A673 (cell line): Measurements from ENCODE around the gene ATXN3. TPM values are rescaled to one million over a fixed set of nuclear protein-coding genes. Genes with fewer than 3 reads are reported as not detected.
A peak's percentile ranks its signal among the peaks of the same experiment; 100 is the strongest.

ENCODE experiments used
- BruUV-seq: library from RNA; stranded (reverse); fragments of 400-500 nt; replicated peaks from 2 replicates; lab custom pipeline; 2021; lab: Mats Ljungman, UMichigan
- CTCF ChIA-PET: fragments of 300-600 bp; sonication (Branson Sonifier 250); formaldehyde crosslinking; loops from one replicate; lab custom pipeline; 2022; ENCODE audit warnings: antibody characterized with exemption; lab: Charles Lee
- POLR2A ChIA-PET: fragments of 300-600 bp; sonication (Branson Sonifier 250); formaldehyde crosslinking; loops from one replicate; lab custom pipeline; 2022; ENCODE audit warnings: antibody characterized with exemption; ENCODE audit not compliant: low non-redundant PET; lab: Charles Lee
- DNase-seq: peaks from one replicate; pipeline ENCODE4 v3.0.0-alpha.2; 2015; ENCODE audit warnings: low spot score
- H3K27ac ChIP-seq: fragments of 200-600 bp; sonication (generic); 2 replicates; pipeline ENCODE4 v1.5.1; 2016; ENCODE audit warnings: mixed run types, low read depth, mild to moderate bottlenecking, mixed read lengths, antibody characterized with exemption, low read length; ENCODE audit not compliant: poor library complexity, severe bottlenecking
- H3K27me3 ChIP-seq: fragments of 200-600 bp; sonication (generic); replicated peaks from 2 replicates; pipeline ENCODE4 v1.6.1; 2017; ENCODE audit warnings: mixed run types, low read depth, mild to moderate bottlenecking, mixed read lengths, antibody characterized with exemption, low read length; ENCODE audit not compliant: insufficient read depth, poor library complexity
- H3K36me3 ChIP-seq: fragments of 200-600 bp; sonication (generic); 2 replicates; pipeline ENCODE4 v1.6.1; 2016; ENCODE audit warnings: mixed run types, mild to moderate bottlenecking, mixed read lengths, antibody characterized with exemption, low read length; ENCODE audit not compliant: insufficient read depth, poor library complexity, severe bottlenecking
- H3K4me1 ChIP-seq: fragments of 200-600 bp; sonication (generic); 2 replicates; pipeline ENCODE4 v1.6.1; 2017; ENCODE audit warnings: mixed run types, mild to moderate bottlenecking, mixed read lengths, antibody characterized with exemption, low read length; ENCODE audit not compliant: insufficient read depth, poor library complexity, severe bottlenecking
- H3K4me3 ChIP-seq: fragments of 200-600 bp; sonication (generic); 2 replicates; pipeline ENCODE4 v1.5.1; 2016; ENCODE audit warnings: low read depth, mixed run types, mild to moderate bottlenecking, mixed read lengths, low read length; ENCODE audit not compliant: poor library complexity, severe bottlenecking
- H3K9me3 ChIP-seq: fragments of 200-600 bp; sonication (generic); 2 replicates; pipeline ENCODE4 v1.6.1; 2016; ENCODE audit warnings: mixed run types, low read depth, mild to moderate bottlenecking, mixed read lengths, antibody characterized with exemption, low read length; ENCODE audit not compliant: poor library complexity, severe bottlenecking
- EZH2 ChIP-seq: fragments of 200-600 bp; sonication (generic); IDR thresholded peaks from 2 replicates; pipeline ENCODE4 v1.6.1; 2017; ENCODE audit warnings: borderline replicate concordance, low read depth, mild to moderate bottlenecking, mixed read lengths, antibody characterized with exemption, low read length; ENCODE audit not compliant: poor library complexity, severe bottlenecking
- intact Hi-C: fragments of 100-400 bp; cut with micrococcal nuclease; formaldehyde crosslinking; loops from one replicate; pipeline ENCODE4 v1.10.0; 2022; ENCODE audit not compliant: unreplicated experiment
- total RNA-seq: library from RNA; stranded (reverse); gene quantifications from 2 replicates; pipeline ENCODE4 v1.2.3, GENCODE V29; 2021
- TF ChIP-seq, protein P1 (sequence below): fragments of 300-800, 200-600 bp; sonication (generic); conservative IDR thresholded peaks from 2 replicates; pipeline ENCODE4 v1.5.1; 2017; ENCODE audit warnings: low read depth, mild to moderate bottlenecking, antibody characterized with exemption, low read length, moderate library complexity, mixed read lengths

ATXN3 gene
- total RNA-seq, 1 experiment from 2014 or later, result 27.3 TPM

DNA sequence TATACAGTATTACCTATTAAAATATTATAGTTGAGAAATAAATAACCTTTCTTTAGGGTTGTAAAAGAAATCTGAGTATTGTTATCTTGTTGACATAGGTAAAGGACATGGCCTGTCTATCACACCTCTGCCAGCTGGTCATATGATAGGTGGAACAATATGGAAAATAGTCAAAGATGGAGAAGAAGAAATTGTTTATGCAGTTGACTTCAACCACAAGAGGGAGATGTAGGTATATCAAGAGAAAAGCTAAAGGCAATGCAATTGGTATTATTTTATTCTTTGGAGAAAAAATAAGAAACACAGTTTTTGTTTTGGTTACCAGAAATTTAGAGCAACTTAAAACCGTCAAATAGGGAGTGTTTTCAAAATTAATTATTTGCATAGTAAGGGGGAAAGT, 28.9 kb upstream of the ATXN3 start:
- H3K4me3 ChIP-seq, result no peak overlapping the region
- ChIA-PET POLR2A (interaction anchor here (0.6 kb wide), 1 partner anchor 18 kb away, joined by 3 read pairs; no protein-coding TSS in a partner anchor), CTCF (interaction anchor here (0.5 to 0.9 kb wide), 2 partner anchors 29 to 457 kb away, joined by 4 to 7 read pairs; partner anchors contain the start of gene ATXN3)
- H3K9me3 ChIP-seq, result no peaks in the 10 kb centered on the region
- intact Hi-C loops, result loop anchor here (5.0 kb wide), 1 partner anchor 547 kb away; no protein-coding TSS in a partner anchor
- H3K4me1 ChIP-seq, result no peaks in the 10 kb centered on the region
- TF ChIP-seq EZH2, result no peak
- TF ChIP-seq, protein P1, sequence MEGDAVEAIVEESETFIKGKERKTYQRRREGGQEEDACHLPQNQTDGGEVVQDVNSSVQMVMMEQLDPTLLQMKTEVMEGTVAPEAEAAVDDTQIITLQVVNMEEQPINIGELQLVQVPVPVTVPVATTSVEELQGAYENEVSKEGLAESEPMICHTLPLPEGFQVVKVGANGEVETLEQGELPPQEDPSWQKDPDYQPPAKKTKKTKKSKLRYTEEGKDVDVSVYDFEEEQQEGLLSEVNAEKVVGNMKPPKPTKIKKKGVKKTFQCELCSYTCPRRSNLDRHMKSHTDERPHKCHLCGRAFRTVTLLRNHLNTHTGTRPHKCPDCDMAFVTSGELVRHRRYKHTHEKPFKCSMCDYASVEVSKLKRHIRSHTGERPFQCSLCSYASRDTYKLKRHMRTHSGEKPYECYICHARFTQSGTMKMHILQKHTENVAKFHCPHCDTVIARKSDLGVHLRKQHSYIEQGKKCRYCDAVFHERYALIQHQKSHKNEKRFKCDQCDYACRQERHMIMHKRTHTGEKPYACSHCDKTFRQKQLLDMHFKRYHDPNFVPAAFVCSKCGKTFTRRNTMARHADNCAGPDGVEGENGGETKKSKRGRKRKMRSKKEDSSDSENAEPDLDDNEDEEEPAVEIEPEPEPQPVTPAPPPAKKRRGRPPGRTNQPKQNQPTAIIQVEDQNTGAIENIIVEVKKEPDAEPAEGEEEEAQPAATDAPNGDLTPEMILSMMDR, result peak; percentile 57
- H3K27me3 ChIP-seq, result no peaks in the 10 kb centered on the region
- no peak overlapping the region for H3K27ac ChIP-seq
- peaks cover 78% of the 10 kb centered on the region for H3K36me3 ChIP-seq
- BruUV-seq, result no TSS peak
- DNase-seq, result peak; percentile 26

DNA sequence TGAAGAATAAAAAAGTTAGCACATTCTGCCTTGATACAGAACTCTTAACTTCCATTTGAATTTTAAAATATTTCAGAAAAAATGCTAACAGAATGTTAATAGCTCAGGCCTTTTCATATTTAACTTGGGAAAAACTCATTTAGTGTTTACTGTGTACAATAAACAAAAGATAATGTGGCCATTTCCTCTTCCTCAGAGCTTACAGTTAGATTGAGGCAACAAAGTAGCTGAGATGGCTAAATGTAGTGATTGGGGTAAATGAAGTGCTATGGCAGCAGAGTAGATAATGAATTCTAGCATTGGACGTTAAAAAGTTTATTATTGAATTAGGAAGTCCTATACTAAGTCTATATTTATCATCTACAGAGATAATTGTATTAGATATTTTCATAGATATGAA, 28.1 kb upstream of the ATXN3 start:
- intact Hi-C loops, result no loop called here
- Histone ChIP-seq H3K27me3 (no peaks in the 10 kb centered on the region), H3K4me3 (no peak overlapping the region), H3K27ac (no peak overlapping the region), H3K4me1 (no peaks in the 10 kb centered on the region), H3K9me3 (no peaks in the 10 kb centered on the region), H3K36me3 (peaks cover 82% of the 10 kb centered on the region)
- TF ChIP-seq, protein P1, result no peak
- TF ChIP-seq EZH2, result no peak
- DNase-seq, result no peak
- CTCF ChIA-PET, result no interaction called here
- POLR2A ChIA-PET, result no interaction called here
- no TSS peak for BruUV-seq

DNA sequence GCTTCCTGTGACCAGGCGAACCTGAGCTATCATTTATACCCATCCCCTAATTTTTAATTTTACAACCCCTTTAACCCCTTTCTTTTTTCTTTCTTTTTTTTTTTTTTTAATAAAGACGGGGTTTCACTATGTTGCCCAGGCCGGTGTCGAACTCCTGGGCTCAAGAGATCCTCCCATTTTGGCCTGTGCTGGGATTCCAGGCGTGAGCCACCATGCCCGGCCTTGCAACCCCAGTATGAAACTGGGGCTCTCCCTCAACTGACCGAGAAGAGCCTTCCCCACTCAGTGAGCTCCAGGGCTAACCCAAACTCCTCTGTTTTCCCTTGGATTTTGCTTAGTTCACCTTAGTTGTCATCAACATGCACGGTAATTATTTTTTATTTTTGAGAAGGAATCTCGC, 16.4 kb upstream of the ATXN3 start:
- Histone ChIP-seq H3K27me3 (no peaks in the 10 kb centered on the region), H3K9me3 (no peaks in the 10 kb centered on the region), H3K4me1 (peaks cover 8% of the 10 kb centered on the region), H3K36me3 (peaks cover 35% of the 10 kb centered on the region), H3K27ac (peak overlapping the region; percentile 99), H3K4me3 (peak overlapping the region; percentile 90)
- no peak for DNase-seq
- TF ChIP-seq, protein P1, result no peak
- no peak for TF ChIP-seq EZH2
- intact Hi-C loops, result no loop called here
- POLR2A ChIA-PET, result interaction anchor here (0.7 kb wide), 1 partner anchor 856 kb away, joined by 5 read pairs; no protein-coding TSS in a partner anchor
- CTCF ChIA-PET, result interaction anchor here (2.1 kb wide), 1 partner anchor 16 kb away, joined by 19 read pairs; the partner anchor contains the start of gene ATXN3
- no TSS peak for BruUV-seq
